GM19324 (cell line): Measurements from ENCODE around the gene FAM234B.

Experiments
- ATAC-seq: cut with Tn5 transposase; IDR thresholded peaks from one replicate; pipeline ENCODE4 v1.9.1; 2021; ENCODE audit warnings: mild to moderate bottlenecking, moderate library complexity; ENCODE audit not compliant: unreplicated experiment, low FRiP score

FAM234B gene

DNA sequence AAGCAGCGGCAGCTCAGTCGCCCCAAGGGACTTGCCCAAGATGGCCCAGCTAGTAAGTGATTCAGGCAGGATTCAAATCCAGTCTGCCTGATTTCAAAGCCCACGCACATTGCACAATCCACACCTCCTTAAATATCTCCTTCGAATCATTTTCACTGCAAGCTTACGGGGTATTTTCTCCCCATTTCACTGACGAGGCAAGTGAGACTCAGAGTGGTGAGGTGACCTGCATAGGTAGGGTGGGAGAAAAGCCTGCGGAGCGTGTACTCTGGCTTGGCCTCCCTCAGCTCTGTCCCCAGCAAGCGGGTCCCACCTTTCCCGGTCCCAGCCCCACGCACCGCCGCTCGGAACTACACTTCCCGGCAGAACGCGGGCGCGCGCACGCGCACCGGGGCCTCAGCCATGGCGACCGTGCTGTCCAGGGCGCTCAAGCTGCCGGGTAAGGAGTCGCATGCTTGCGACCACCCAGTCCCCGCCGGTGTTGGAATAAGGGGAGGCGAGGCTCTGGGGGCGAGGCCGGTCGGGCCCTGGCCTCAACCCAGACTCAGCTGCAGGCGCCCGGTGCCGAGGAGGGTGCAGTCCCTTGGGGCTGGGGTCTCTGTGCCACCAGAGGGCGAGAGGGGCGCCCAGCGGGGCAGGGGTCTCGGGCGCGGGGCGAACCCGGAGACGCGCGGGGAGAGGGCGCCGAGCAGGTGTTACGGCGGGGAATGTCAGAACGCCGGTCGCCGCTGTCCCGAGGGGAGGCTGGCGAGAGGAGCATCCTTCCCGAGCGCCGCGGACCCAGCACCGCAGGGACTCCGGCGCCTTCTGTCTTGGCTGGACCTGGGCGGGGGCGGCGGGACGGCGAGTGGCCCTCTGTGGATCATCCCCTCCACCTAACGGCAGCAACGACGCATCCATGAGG is at the start of gene FAM234B:
TSS of gene FAM234B (plus strand) at position 380 of the 904 bp plus-strand sequence. CDS start at position 403, 23 bp downstream.
- peak; percentile 82 for ATAC-seq

- no peak for ATAC-seq
Measured at GRCh38 chr12:12995088-12995487, 49.1 kb upstream of the FAM234B start.

GRCh38 chr12:12996209-12996608 is 48.0 kb upstream of the FAM234B start:
- no peak for ATAC-seq

GRCh38 chr12:12997156-12997555 is 47.0 kb upstream of the FAM234B start:
- ATAC-seq, result no peak

DNA sequence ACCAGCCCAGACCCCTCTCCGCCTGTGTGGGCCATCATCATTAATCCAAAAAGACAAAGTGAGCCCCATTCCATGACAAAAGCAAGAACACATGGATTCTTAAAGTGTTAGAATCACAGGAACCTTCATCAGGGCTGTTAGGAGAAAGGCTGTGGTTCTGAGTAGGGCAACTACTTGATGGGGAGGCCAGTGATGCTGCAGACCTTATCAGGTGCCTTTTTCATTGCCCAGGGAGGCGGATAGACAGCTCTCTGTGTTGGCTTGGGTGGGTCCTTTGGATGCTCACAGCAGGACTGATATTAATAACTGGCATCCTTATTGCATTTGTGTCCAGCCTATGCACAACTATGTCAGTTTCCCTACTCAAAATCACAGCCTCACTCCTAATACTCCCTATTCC is 46.4 kb upstream of the FAM234B start:
- no peak for ATAC-seq

GRCh38 chr12:12998248-12998647 is 45.9 kb upstream of the FAM234B start:
- no peak for ATAC-seq

DNA sequence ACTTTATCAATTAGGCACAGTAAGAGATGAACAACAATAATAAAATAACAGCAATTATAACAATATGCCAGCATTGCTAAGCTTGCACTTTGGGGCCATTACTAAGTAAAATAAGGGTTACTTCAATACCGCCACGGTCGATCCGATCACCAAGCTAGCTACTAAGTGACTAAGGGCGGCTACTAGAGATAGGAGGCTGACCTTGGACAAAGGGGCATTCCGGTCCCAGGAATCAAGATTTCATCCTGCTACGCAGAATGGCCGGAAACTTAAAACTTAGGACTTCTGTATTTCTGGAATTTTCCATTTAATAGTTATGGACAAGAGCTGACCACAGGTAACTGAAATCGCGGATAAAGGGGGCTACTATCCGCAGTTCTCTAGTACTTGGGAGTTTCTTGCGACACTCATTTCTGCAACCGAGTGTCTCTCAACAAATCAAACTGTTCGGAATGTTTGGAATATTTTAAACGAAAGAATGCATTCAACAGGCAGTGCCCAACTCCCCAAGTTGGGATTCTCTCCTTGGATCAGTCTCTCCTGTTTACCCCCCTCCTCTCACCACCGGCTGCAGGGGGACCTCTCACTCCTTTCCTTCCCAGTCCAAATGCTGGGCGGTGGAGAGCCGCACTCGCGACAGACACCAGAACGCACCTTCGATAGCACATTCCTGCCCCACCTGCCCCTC is 44.8 kb upstream of the FAM234B start:
- no peak for ATAC-seq

- peak; percentile 72 for ATAC-seq
Measured at GRCh38 chr12:12999959-13000615, 44.1 kb upstream of the FAM234B start, which contains the start of gene HEBP1. Gene HEBP1, minus strand, starts transcription at chr12:13000265. Its CDS starts 151 bp downstream, at chr12:13000114.

- no peak for ATAC-seq
Measured at GRCh38 chr12:13000616-13000924, 43.6 kb upstream of the FAM234B start.

- ATAC-seq, result no peak
Measured at GRCh38 chr12:13000925-13001774, 43.0 kb upstream of the FAM234B start.

DNA sequence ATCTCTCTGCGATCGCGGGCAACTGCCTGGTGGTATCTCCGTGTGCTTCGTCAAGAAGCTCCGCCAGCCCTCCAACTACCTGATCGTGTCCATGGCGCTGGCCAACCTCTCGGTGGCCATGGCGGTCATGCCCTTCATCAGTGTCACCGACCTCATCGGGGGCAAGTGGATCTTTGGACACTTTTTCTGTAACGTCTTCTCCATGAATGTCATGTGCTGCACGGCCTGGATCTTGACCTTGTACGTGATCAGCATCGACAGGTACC is 42.5 kb upstream of the FAM234B start:
- ATAC-seq, result no peak

GRCh38 chr12:13002301-13003097 is 41.7 kb upstream of the FAM234B start:
- ATAC-seq, result no peak

DNA sequence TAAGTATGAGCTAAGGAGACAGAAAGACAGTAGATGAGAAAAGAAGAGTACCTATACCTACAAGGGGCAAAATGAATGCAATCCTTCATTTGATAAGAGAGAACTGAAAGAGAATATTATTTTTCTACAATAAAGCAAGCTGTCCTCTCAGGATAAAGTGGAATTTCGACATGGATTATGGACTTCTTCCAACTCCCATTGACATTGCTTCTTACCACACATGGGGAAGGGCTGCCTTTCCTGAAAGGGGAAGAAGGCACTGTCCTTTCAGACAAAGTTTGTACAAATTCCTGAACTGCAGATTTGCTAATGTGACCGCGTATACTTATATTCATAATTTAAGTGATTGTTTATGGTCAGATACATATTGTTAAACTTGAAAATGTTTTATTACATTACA is 39.8 kb upstream of the FAM234B start:
- ATAC-seq, result no peak

GRCh38 chr12:13004986-13005385 is 39.2 kb upstream of the FAM234B start:
- no peak for ATAC-seq

DNA sequence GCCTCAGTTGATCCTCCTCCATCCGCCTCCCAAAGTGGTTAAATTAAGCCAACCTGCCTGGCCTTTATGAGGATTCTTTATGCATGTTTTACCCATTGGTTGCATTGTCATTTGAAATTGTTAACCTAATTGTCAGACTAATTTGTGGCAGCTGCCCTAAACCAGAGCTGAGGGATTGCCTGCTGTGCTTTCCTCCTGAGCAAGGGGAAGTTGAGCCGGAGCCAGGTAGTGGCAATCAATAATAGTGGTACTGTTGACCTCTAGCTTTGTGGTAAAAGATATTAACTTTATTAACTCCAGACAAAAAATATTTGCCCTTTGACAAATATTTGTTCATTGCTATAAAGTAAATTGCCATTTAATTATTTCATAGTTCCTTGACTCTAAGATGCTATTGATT is 38.5 kb upstream of the FAM234B start:
- no peak for ATAC-seq

DNA sequence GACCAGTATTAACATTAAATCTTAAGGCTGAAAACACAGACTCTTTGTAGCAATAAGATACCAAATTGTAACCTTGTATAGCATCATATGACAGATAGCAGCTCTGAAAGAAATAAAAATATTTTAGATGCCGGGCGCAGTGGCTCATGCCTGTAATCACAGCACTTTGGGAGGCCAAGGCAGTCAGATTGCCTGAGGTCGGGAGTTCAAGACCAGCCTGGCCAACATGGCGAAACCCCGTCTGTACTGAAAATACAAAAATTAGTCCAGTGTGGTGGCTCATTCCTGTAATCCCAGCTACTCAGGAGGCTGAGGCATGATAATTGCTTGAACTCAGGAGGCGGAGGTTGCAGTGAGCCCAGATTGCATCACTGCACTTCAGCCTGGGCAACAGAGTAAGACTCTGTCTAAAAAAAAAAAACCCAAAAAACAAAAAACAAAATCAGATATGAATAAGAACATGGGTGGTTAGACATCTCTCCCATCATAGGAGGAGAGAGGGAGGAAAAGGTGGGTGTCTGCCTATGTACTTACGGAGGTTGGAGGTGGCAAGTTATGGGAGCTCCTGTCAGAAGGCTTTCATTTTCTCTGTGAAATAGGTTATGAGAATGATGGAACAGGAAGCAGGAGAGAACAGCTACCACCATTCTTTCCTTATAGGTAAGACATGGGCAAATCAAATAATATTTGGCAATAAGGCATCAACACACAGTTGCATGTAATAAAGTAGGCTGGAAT is 36.5 kb upstream of the FAM234B start:
- ATAC-seq, result no peak

DNA sequence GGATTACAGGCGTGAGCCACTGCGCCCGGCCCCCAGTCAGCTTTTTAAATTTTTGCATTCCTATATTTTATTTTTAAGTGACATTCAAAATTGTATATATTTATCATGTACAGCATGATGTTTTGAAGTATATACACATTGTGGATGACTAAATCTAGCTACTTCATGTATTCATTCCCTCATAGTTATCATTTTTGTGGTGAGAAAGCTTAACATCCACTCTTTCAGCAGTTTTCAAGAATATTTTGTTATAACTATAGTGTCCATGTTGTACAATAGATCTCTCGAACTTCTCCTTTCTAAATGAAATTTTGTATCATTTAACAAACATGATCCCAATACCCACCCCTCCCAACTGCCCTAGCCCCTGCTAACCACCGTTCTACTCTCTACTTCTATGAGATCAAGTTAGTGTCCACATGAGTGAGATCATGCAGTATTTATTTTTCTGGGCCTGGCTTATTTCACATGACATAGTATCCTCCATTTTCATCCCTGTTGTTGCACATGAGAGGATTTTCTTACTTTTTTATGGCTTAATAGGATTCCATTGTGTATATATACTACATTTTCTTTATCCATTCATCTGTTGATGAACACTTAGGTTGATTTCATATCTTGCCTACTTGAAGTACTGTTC is 35.3 kb upstream of the FAM234B start:
- ATAC-seq, result no peak

GRCh38 chr12:13011098-13011497 is 33.1 kb upstream of the FAM234B start:
- ATAC-seq, result no peak

- no peak for ATAC-seq
Measured at GRCh38 chr12:13022851-13023271, 21.3 kb upstream of the FAM234B start.
